HG02610 (cell line): ENCODE results near the gene ABCC5.

Experiments used
- ATAC-seq: cut with Tn5 transposase; IDR thresholded peaks from one replicate; pipeline ENCODE4 v1.9.1; 2021; ENCODE audit warnings: mild to moderate bottlenecking, moderate library complexity; ENCODE audit not compliant: unreplicated experiment

Gene ABCC5

DNA sequence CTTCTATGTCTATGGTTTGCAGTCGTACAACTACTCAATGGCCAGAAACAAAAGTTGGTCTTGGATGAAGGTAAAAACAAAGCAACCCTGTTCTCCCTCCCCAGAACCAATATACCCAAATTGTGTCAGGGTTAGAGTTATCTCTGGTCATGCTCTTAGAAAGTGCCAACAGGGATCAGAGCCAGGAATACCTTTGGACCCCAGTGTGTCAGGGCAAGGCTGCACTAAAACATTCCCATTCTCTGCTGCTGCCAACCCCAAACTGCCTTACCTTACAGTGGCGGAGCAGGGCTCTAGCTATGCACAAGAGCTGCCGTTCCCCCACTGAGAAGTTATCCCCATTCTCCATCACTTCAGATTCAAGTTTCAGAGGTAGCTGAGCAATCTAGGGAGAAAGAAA, 90.6 kb downstream of the ABCC5 start:
- no peak for ATAC-seq

DNA sequence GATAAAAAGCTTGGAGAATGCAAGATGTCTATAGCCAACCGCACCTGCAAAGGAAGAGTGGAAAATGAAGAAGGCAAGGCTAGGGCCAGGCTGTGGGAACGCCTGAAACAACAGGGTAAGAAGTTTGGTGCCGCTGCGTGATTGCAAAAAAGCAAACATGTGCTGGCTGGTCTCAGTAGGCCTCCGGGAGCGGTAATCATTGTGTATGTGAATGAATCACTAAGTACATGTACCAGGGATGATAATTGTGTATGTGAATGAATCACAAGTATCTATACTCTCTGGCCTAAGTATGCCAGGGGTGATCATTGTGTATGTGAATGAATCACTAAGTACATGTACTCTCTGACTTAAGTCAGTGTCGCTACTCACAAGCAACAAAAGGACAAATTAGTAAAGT, 92.7 kb downstream of the ABCC5 start:
- ATAC-seq = no peak

DNA sequence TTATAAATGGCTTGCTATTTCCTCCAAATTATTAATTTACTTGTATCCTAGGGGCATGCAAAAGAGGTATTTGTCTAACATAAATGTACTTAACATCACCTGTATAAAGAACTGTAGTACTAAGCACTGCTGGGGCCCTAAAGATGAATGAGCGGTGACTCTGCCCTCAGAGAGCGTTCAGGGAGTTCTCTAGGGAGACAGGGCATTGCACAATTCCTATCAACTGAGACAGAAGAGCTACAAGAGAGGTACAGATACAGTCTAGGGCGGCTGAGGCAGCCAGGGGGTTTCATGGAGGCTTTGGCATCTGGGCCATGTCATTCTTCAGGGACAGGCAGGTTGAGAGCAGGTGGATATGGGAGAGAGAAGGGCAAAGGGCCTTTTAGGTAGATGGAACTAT, 93.1 kb downstream of the ABCC5 start:
- ATAC-seq = no peak

DNA sequence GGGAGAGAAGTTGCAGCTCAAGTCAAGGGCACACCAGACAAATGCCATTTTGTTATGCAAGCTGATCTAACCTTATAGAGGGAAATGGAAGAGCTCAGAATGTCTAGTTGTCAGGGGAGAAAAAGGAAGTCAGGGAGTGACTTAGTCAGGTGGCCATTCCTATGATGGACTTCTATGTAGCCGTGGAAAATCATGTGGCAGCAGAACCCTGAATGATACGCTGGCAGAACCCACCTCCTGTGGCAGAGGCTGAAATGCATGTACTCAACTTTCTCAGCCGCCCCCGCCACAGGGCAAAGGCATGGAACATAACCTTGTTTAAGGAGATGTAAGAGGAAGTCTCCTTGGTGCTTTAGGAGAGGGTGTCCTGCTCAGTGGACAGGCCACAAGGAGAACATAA, 95.3 kb downstream of the ABCC5 start:
- no peak for ATAC-seq

DNA sequence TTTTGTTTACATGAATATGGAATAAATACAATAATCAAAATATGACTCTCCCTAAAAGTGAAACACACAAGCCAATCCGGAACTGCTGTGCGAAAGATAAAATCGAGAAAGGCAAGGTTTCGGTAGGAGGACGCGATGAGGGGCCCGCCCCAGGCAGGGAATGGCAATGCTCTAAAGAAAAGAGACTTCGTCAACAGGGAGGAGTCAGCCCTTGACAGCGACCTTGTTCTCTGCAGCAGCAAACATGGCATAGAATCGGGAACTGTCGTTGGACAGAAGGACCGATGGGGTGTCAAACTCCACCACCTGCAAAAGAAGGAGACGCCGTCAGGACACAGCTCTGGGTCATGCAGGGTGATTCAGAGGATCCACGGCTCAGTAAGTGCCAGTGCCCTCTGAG, 96.6 kb downstream of the ABCC5 start:
- ATAC-seq = no peak

DNA sequence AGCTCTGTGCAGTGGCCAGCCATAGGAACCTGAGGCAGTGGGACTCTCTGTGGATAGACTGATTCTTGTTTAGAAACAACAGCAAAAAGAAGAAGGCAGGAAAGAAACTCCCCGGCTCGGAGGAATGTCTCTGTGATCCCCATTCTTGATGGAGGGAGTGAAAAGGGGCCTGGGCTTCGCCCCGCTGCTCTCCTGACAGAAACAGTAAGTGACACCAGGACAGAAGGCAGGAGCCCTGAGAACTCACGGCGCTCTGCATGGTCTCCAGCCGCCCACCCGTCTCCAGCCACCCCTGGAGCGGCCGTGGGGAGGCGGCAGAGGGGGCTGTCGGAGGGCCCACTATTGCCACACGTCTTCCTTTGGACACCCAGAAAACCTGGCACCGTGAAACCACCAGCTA, 97.3 kb downstream of the ABCC5 start:
- no peak for ATAC-seq

DNA sequence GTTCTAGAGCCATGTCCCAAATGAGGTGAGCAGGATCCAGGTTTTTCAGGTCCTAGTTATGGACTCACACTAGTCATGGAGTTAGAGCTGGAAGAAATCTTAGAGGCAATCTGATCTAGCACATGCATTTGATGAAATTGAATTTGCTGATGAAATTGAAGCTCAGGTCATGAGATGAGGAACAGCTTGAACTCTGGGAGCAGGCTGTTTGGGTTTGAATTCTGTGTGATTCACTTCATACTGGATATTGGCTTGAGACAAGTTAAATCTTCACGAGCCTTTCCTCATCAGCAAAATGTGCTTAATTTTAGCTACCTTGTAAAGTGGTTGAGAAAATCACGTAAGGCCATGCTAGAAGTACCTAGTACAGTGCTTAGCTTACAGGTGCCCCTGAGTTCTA, 99.5 kb downstream of the ABCC5 start:
- no peak for ATAC-seq

DNA sequence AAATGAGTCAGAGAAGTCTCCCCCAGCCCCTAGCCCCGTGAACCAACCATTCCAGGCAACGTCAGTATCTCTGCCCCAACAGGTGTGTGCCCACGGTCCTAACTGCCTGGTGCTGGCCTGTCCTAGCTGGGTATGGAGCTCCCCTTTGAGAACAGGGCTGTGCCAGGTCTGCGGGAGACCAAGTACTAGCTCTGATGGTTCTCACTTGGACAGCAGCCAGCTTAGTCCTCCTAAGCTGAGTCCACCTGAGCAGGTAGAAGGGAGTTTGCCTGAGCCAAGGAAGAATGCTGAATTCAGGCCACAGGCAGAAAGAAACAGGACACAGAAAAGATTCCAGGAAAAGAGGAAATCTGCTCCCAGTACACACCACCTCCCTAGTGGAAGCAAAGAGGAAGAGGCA, 99.9 kb downstream of the ABCC5 start:
- no peak for ATAC-seq

DNA sequence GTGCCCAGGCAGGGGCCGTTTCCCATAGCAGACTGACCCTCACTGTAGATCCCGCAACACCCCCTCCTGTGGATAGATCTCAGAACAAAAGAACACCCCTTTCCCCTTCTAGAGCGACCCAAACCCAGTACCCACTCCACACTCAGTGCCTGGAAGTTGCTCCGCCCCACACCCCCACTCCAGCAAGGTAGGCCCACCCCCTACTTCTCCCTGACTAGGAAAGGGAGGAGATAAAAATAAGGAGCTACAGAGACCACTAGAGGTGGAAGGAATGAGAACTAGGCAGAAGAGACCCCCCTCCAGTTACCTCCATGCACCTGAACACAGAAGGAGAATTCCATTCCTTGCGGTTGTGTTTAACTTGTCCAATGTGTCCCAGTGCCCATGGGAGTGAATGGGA, 102.8 kb downstream of the ABCC5 start:
- no peak for ATAC-seq

DNA sequence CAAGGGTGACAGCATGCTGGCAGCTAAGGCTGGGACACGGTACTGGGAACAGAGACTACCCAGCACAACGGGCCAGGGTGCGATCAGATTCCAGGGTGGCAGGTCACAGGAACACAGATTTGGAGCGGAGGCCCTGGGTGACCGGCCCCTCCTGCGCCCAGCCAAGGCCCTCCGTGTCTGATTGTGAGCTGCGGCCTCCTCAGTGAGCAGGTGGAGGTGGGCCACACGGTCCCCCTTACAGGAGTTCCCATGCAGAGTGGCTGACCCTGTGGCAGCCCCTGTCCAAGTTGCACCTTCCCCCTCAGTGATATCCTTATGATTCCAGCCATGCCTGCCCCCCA, 104.1 kb downstream of the ABCC5 start:
- no peak for ATAC-seq

DNA sequence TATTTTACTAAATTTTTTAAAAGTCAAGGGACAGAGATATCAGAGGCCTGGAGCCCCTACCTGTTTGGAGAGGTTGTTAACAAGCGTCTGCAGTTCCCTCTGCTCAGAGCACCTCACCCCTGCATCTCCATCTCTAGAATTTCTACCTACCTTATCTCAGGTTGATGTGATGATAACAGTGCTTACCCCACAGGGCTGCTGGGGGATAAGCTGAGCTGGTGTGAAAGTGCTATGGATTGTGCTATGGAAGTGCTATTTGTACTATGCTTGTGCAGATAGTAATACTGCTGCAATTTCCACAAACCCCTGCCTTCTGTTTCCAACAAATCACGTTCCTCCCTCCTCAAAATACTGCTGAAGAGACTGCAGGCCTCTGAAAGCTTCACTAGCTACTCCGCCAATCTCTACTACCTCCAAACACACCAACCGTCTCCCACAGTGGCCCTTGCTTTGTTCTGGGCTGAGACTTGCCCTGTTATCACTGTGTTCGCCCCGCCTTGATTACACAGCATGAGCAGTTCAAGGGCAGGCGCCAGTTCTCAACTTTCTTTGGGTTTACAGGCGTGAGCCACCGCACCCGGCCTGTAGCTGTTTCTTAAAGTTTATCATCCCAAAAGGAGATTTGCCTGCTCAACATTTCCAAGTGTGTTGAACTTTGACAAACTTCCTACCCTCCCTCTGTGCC, 104.6 kb downstream of the ABCC5 start:
- ATAC-seq = no peak

DNA sequence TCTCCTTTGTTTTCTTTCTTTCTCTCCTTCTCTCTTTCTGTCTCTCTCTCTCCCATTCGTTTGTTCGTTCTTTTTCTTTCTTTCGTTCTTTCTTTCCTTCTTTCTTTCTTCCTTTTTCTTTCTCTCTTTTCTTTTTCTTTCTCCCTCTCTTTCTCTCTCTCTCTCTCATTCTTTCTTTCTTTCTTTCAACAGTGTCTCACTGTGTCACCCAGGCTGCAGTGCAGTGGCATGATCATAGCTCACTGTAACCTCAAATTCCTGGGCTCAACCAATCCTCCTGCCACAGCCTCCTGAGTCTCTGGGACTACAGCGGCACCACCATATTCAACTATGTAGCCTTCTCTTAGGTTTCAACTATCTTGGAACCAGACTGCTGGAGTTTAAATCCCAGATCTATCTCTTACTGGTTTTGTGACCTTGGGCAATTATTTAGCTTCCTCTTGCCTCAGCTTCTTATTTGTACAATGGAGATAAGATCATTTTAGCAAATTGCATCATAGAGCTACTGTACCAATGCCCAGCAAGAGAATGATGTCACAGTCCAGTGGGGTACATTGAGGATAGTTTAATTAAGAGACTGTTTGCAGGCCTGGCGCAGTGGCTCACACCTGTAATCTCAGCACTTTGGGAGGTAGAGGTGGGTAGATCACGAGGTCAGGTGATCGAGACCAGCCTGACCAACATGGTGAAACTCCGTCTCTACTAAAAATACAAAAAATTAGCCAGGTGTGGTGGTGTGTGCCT, 105.7 kb downstream of the ABCC5 start:
- no peak for ATAC-seq

DNA sequence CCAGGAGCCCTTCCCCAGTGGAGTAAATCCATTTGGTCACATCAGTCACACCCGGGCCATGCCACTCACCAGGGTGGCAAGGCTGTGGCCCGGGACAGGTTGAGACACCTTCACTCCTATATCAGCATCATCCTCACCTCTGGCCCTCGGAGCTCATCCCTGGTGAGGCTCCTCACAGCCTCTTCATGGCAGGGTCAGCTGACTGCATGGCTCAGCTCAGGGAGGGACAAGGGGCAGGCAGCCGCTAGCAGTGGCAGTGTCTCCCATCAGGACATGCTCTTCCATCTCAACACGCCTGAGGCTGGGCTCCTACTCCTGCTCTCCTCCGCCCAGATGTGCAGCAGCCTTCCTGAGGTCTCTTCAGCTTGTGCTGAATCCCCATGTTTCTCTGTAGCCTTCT, 106.6 kb downstream of the ABCC5 start:
- no peak for ATAC-seq

DNA sequence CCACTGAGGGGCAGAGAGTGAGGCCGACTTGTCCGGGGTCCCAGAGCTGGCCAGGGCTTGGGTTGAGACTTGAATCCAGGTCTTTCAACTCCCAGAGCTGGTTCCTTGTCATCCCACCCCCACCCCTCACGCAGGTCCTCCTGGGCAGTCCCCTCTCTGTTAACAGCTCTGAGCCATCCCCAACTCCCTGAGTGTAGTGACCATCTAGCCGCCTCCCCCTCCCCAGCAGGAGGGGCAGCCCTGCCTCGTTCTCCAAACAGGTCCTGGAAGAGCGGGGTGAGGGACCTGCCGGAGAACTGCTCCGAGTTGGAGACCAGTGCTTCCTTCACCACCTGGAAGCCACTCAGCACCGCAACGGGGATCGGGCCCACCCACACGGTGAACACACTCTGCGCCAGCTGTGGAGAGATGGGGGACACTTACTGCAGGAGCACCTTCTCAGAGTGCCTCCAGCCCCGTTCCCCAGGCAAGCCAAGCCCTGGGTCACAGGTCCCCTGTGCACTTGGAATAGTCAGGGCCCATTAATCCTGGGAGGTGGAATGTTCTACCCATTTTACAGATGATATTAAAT, 108.6 kb downstream of the ABCC5 start:
- no peak for ATAC-seq

DNA sequence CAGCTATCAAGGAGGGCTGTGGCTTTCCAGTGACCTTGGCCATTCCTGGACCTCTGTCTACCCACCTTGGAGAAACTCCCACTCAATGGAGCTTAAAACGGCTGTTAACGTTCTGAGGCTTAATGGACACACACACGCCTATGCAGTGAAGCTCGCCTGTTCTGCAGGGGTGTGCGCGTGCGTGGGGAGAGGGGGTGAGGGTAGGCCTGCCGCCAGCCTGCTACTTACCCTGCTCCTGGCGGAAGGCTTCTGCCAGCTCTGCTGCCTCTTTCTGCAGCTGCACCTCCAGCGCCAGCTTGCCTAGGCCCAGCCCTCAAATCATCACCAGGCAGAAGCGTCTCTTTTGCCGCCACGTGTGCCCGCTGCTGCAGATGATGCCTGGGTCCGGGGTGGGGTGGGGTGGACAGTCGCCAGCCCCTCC, 109.8 kb downstream of the ABCC5 start:
- ATAC-seq = no peak

DNA sequence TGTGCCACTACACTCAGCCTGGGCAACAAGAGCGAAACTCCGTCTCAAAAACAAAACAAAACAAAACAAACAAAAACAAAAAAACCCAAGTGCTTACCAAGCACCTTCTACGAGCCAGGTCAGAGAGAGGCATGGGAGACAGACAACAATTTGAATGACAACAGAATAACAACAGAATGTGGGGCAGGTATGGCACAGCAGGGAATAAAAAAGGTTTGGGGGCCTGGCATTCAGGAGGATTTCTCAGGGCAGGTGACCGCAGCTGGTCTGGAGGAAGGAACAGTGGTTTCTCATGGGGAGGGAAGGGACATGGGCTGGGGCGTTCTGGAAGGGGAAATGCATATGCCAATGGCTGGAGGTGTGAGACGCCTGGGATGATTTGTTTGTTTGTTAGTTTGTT, 110.5 kb downstream of the ABCC5 start:
- ATAC-seq = no peak

DNA sequence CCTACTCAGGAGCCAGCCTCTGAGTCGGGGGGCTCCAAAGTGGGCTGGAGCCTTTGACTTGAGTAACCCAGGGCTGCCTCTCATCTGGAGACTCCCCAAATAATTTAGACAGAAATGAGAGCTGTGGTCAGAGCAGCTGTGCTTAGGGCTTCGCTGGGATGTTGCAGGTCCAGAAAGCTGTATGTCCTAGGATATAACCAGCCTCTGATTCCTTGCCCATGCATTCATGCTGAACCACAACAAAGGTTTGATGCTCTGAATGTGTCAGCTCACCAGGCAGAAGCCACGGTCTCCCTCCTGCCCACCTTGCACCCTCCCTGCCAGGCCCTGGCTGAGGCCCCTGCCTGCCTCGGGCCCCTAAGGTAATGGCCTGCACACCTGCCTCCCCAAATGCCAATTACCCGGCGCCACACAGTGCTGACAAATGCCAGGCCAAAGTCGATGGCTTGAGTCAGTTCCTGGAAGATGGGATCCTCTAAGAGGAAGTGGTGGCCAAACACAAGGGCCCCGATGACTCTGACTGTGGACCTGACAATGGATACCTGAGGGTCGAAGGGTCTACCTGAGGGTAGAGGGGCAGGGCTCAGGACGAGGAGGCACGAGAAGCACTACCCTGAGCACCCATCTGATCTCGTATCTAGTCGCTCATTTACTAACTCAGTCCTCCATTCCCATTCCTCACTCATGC, 111.3 kb downstream of the ABCC5 start:
- ATAC-seq = no peak

DNA sequence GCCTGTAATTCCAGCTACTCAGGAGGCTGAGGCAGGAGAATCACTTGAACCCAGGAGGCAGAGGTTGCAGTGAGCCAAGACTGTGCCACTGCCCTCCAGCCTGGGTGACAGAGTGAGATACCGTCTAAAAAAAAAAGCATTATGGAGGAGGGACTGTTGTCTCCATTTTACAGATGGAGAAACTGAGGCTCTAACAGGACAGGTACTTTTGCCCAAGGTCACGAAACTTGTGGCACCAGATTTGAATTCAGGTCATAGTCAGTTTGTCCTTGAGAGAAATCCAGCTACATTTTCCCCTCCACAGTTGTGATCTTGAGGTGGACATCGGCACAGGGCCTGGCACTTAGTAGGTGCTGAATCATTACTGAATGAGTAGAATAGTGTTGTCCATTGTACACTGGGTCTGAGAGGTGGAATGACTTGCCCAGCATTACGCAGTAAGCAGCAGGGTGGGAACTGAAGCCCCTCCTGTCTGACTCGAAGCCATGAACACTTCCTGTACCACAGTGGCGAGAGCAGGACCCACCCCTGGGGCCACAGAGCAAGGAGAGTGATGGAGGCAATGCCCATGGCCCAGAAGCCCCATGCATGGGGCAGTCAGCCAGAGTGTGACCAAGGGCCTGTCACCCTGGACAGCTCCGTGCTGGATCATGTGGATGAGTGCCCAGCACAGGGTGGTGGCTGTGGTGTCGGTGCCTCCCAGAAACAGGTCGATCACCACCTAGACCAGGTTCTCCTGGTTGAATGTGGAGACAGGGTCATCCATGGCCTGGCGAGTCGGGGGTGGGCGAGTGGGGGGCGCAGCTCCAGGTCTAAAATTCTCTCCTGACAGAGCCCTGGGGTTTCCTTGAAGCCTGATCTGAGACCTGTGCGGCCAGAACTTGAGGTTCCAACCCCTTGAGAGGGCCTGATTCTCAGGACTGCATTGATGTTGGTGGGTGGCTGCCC, 112.6 kb downstream of the ABCC5 start:
- ATAC-seq = no peak

DNA sequence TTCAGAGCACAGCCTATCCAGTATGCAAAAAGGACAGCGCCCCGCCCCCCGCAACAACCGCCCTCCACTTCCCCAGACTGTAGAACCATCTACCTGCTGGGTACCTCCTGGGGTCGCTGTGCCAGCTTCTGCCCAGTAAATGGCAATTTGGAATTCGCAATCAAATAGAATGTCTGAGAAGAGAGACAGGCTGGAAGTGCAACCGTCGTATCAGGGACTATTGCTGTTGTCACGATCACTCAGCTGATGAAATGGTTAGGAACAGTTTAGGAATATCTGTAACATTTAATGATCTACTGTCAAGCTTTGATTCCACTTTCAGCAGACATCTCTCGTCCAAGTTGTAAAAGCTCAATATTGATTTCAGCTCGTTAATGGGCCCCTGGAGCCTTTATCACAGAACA, 119.7 kb downstream of the ABCC5 start:
- no peak for ATAC-seq

DNA sequence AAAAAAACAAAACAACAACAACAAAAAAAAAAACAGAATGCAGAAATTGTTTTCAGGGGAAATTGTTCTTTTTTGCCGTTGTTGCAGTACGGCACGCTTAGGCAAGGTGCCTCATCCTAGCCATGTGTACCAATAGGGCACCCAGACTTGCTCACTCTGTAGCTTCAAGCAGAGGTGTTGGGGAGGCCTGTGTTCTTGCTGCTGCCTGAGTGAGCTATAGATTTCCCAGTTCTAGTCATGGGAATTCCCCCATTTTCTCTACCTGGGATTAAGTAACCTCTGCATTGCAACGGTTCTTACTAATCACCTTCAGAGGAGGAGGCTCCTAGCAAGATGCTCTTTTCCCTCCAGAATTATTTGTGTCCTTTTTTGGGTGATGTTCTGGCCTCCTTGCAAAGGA, 120.1 kb downstream of the ABCC5 start:
- peak; percentile 68 for ATAC-seq

DNA sequence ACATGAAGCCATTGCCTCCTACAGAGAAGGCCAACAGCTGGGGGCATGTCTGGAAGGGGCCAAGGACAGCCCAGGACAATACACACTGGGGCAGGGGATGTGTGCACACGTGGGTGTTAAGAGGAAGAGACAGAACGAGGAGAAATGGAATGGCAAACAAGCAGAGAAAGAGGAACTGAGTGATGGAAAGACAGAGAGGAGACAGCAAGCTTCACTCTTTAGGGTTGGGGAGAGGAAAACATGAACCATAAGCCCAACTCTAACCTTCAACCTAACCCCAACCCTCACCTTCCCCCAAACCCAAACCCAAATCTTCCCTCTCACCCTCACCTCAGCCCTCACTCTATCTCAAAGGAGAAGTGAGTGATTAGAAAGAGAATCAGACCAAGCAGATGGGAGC, 121.1 kb downstream of the ABCC5 start:
- no peak for ATAC-seq
